Activated CD4-positive, alpha-beta T cell treated with anti-CD3 and anti-CD28 coated beads for 48 hours (primary cell): ENCODE data around the gene ADAMTS12.
"Not testable (repeated sequence)": the region's sequence is repeated elsewhere in the genome, so short reads cannot be mapped to it uniquely, and the experiment has no call there.

Experiments
- DNase-seq: peaks from one replicate; pipeline ENCODE4 v3.0.0-alpha.2; 2020

The ADAMTS12 gene, protein sequence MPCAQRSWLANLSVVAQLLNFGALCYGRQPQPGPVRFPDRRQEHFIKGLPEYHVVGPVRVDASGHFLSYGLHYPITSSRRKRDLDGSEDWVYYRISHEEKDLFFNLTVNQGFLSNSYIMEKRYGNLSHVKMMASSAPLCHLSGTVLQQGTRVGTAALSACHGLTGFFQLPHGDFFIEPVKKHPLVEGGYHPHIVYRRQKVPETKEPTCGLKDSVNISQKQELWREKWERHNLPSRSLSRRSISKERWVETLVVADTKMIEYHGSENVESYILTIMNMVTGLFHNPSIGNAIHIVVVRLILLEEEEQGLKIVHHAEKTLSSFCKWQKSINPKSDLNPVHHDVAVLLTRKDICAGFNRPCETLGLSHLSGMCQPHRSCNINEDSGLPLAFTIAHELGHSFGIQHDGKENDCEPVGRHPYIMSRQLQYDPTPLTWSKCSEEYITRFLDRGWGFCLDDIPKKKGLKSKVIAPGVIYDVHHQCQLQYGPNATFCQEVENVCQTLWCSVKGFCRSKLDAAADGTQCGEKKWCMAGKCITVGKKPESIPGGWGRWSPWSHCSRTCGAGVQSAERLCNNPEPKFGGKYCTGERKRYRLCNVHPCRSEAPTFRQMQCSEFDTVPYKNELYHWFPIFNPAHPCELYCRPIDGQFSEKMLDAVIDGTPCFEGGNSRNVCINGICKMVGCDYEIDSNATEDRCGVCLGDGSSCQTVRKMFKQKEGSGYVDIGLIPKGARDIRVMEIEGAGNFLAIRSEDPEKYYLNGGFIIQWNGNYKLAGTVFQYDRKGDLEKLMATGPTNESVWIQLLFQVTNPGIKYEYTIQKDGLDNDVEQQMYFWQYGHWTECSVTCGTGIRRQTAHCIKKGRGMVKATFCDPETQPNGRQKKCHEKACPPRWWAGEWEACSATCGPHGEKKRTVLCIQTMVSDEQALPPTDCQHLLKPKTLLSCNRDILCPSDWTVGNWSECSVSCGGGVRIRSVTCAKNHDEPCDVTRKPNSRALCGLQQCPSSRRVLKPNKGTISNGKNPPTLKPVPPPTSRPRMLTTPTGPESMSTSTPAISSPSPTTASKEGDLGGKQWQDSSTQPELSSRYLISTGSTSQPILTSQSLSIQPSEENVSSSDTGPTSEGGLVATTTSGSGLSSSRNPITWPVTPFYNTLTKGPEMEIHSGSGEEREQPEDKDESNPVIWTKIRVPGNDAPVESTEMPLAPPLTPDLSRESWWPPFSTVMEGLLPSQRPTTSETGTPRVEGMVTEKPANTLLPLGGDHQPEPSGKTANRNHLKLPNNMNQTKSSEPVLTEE (N-terminal part only)

DNA sequence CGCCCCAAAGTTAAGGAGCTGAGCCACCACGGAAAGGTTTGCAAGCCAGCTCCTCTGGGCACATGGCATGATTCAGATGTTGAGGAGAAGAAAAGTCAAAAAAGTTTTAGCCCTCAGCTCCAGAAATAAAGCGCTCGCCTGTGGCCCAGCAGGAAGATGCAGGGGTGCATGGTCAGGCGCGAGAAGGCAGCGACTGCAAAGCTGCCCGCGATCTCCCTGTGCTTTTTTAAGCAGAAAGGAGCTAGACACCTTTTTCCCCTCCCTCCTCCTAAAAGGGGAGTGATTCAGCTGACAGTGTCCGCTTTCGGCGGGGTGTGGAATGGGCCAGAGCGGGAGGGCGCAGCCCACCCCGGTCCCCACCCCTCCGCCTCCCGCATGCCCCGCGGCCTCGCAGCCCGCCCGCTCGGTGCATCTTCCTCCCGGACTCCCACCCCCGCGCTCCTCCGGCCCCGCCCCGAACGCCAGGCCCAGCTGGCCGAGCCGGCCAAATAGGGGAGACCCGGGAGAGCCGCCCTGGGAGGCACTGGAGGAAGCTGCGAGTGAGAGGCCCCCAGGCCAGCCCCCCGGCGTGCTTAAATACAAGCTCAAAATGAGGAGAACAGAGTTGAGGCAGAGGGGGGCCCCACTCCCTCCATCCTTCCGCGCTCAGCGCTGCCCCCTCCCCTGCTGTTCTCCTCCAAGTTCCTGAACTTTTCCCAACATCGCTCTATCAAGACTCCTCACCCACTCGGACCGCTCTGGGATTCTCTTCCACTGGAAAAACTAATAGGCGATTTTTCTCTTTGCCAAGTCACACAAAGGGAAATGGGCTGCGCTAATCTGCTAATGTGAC, at the start of gene ADAMTS12:
Gene ADAMTS12, minus strand, starts transcription at position 203 of the 832 bp plus-strand sequence. Its CDS starts 134 bp downstream, at position 69.
- no peak for DNase-seq

DNA sequence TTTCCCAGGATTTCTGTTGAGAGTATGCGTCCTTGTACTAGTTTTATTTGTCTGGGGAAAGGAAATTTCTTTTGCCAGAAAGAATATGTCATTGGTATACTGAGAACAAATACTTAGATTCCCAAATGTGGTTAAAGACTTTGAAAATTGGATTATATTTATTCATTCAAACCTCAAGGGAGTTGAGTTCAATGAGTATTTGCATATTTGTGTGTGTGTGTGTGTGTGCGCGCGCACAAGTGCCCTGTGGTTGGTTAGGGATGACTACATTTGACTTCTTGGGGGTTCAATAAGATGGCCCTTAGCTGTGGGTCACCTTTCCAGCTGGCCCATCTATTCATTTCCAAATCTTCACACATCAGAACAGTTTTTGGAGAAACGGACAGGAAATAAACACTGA, 49.3 kb upstream of the ADAMTS12 start:
- DNase-seq: no peak

DNA sequence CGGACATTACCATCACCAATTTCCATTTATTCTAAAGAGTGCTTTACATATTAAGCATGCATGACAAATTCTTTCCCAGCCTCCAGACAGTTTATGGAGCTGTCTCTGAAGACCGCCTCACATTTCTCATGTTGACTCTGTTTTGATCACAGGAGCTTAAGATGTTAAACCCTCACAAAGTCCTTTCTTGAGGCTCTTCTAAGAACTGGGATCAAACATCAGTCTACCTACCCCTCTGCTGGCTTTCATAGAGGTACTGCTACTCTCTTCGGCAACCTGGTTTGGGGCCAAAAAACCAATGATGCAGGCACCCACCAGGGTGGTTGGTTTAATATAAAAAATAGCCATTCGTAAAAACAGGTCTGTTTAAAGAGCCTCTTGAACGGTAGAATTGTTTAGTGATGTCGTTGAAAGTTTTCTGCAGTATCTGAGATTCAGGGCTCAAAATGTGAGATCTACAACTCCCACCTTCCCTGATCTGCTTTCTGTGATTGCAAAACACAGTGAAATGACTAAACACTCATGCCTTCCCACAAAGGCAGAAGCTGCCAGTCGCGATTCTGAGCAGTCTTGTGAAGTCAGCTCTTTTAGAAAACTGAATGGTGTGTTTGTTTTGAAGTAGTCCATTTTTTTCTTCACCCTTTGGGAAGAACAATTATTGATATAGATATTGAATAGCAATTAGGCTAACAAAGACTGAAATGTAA, 47.9 kb upstream of the ADAMTS12 start:
- no peak for DNase-seq

DNA sequence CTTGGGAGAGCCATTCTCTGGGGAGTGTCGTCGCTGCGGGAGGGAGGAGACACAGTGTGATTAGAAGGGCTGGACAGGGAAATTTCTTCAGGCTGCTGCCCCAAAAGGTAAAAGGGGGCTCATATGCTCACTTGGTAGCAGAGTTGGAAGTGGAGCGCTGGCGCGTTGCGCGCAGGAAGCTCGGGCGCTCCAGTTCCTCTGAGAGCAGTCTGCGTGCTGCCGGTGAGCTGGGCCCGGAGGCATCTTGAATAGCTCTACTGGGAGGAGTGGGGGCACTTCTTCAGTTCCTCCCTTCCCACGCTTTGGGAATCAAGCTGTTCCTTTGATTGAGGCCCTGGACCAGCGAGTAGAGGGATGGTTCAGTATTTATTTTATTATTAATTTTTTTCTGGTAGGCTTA, 47.1 kb upstream of the ADAMTS12 start:
- DNase-seq: no peak

DNA sequence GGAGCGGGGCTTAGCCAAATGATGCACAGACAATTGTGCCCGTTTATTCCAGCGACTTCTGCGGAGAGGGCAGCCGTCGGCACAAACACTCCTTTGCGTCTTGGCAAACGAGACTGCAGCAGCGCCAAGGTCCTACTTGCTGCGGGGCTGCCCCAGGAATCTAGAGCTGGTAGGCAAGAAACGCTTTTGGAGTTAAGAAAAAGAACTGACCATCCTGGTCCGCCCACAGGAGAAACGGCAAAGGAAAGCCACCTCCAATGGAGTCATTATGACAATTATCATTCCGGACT, 46.7 kb upstream of the ADAMTS12 start:
- no peak for DNase-seq

DNA sequence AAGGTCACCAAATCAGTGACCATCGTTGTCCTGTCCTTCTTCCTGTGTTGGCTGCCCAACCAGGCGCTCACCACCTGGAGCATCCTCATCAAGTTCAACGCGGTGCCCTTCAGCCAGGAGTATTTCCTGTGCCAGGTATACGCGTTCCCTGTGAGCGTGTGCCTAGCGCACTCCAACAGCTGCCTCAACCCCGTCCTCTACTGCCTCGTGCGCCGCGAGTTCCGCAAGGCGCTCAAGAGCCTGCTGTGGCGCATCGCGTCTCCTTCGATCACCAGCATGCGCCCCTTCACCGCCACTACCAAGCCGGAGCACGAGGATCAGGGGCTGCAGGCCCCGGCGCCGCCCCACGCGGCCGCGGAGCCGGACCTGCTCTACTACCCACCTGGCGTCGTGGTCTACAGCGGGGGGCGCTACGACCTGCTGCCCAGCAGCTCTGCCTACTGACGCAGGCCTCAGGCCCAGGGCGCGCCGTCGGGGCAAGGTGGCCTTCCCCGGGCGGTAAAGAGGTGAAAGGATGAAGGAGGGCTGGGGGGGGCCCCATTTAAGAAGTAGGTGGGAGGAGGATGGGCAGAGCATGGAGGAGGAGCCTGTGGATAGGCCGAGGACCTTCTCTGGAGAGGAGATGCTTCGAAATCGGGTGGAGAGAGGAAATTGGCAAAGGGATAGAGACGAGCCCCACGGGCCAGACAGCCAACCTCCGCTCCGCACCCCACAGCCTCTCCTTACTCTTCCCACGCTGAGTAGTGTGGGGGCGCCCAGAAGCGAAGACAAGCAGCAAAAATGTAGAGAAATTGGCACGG, 46.1 kb upstream of the ADAMTS12 start:
- DNase-seq: no peak

DNA sequence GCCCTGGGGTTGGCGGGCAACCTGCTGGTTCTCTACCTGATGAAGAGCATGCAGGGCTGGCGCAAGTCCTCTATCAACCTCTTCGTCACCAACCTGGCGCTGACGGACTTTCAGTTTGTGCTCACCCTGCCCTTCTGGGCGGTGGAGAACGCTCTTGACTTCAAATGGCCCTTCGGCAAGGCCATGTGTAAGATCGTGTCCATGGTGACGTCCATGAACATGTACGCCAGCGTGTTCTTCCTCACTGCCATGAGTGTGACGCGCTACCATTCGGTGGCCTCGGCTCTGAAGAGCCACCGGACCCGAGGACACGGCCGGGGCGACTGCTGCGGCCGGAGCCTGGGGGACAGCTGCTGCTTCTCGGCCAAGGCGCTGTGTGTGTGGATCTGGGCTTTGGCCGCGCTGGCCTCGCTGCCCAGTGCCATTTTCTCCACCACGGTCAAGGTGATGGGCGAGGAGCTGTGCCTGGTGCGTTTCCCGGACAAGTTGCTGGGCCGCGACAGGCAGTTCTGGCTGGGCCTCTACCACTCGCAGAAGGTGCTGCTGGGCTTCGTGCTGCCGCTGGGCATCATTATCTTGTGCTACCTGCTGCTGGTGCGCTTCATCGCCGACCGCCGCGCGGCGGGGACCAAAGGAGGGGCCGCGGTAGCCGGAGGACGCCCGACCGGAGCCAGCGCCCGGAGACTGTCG, 45.4 kb upstream of the ADAMTS12 start:
- no peak for DNase-seq

DNA sequence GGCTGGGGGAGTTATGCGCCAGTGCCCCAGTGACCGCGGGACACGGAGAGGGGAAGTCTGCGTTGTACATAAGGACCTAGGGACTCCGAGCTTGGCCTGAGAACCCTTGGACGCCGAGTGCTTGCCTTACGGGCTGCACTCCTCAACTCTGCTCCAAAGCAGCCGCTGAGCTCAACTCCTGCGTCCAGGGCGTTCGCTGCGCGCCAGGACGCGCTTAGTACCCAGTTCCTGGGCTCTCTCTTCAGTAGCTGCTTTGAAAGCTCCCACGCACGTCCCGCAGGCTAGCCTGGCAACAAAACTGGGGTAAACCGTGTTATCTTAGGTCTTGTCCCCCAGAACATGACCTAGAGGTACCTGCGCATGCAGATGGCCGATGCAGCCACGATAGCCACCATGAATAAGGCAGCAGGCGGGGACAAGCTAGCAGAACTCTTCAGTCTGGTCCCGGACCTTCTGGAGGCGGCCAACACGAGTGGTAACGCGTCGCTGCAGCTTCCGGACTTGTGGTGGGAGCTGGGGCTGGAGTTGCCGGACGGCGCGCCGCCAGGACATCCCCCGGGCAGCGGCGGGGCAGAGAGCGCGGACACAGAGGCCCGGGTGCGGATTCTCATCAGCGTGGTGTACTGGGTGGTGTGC, 44.7 kb upstream of the ADAMTS12 start, which contains the start of gene RXFP3:
Gene RXFP3, plus strand, starts transcription at position 6 of the 636 bp plus-strand sequence. Its CDS starts 355 bp downstream, at position 361.
- no peak for DNase-seq

DNA sequence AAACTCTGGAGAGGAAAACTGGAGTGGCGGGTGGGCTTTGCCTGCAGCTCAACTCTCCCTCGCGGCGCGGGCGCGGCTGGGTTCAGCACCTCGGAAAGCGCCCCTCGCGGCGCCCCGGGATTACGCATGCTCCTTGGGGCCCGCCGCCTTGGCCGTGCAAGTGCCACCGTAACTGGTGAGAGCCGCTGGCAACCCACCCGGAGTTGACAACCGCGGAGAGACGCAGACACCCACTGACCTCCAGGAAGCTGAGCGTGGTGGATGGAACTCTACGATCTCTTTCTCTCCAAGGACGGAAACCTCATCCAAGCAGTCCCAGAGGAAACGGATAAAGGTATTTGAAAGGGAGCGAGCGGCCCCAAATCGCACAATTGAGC, 44.2 kb upstream of the ADAMTS12 start:
- peak; percentile 69 for DNase-seq

DNA sequence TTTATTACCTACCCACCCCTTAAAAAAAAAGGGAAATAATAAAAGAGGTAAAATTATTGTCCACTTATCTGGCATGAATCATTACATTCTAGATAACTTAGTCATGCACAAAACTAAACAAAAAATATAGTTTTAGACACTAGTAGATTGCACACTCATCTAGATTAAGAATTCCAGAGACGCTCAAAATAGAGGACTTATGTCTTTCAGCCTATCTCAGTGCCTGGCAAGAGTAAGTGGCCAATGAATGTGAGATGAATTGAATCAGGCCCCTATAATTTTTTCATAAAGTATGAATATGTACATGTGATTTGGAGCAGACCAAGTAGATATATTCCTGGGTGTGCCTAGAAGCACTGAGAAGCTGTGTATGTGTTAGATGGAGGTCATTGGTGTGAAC, 42.4 kb upstream of the ADAMTS12 start:
- DNase-seq: no peak

DNA sequence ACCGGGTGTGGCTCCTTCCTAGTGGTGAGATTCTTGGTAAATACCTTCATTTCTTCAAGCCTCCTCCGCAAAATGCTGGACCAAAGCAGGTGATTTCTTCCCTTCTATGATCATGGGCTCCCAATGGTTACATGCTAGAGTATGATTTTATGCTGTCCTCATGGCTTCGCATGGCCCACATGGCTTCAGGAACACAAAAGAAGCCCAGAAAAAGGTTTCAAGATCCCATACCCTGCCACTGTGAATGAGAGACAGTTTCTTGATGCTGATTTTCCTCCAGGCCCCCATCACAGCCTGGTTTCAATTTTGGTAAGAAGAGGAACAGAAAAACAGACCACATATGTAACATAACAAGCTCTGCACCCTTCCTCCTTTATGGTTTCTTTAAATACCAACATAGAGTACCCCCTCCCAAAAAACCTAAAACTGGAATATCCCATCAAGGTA, 42.0 kb upstream of the ADAMTS12 start:
- DNase-seq: no peak

DNA sequence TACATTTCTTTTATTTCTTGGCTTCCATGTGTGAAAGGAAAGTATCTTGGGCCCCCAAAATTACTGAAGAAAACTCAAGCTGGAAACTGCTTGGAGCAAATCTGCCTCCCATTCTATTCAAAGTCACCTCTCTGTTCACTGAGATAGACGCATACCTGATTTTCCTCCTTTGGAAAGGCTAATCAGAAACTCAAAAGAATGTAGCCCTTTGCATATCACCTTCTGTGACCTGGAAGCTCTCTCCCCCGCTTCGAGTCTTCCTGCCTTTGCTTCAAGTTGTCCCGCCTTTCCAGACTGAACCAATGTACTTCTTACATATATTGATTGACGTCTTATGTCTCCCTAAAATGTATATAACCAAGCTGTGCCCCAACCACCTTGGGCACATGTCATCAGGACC, 39.3 kb upstream of the ADAMTS12 start:
- no peak for DNase-seq

DNA sequence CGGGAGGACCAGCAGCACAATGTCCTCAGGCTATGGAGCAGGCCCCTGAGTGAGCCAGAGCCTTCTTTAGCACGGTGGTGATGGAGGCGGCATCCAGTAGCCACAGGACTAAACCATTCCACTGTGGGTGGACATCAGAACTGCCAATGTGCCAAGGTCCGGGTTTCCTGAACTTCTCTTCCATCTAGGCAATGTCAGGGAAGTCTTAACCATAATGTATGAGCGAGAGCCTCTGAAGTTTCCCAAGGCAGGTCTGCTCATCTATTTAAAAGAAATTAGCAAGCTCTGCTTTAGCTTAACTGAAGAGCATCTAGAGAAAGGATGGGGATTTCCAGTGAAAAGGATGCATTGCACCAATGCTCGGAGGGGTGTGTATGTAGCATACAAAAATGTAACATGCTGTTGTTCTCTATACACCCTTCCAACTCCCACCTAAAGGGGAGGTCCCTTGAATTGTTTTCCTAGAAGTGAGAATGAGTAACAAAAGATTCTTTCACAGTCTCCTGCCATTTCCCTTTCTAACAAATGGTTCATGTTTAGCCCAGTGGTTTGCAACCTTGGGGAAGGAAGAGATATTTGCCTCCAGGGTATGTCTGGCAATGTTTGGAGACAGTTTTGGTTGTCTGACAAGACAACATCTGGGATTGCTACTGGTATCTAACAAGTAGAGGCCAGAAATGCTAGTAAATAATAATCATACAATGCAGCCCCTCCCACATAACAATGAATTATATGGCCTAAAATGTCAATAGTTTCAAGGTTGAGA, 38.3 kb upstream of the ADAMTS12 start:
- no peak for DNase-seq

DNA sequence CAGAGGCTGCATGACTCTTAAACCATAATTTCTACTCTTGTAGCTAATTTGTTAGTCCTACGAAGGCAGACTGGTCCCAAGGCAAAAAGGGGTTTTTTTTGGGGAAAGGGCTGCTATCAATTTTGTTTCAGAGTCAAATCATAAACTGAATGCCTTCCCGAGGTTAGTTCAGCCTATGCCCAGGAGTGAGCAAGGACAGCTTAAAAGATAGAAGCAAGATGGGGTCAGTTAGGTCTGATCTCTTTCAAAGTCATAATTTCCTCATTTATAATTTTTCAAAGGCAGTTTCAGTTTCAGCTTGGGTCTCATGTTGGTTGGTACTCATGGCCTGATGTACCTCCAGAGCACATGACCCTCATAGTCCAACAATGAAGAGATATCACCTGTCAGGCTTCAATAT, 36.5 kb upstream of the ADAMTS12 start:
- DNase-seq: no peak

DNA sequence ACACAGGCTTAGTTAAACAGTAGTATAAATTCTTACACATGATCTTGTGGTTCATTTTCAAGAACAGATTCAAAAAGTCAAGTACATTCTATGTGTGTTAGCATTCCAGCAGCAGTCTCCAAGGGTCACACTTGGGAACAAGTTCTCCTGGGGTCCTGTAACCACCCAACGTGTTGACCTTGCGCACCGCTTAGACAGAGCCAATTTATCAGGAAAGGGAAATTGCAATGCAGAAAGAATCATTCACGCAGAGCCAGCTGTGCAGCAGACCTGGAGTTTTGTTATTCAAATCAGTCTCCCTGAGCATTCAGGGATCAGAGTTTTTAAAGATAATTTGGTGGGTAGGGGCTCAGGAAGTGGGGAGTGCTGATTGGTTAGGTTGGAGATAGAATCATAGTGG, 35.9 kb upstream of the ADAMTS12 start:
- no peak for DNase-seq

DNA sequence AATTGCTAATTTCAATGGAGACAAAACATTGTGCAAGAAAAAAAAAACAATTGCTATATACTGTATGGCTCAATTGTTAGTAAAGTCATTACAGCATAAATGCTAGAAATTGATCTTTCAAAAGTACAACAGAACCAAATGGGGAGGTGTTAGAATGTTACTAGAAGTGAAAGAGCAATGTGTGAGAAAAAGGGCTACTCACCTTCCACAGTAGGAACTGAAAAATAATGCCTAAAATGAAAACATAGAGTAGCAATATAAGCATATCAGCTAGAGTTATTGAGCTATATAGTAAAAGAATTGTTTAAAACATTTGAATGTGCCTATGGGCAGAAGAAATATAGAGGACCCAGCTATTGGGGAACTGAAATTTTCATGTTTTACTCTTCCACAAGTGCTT, 33.5 kb upstream of the ADAMTS12 start:
- DNase-seq: no peak

DNA sequence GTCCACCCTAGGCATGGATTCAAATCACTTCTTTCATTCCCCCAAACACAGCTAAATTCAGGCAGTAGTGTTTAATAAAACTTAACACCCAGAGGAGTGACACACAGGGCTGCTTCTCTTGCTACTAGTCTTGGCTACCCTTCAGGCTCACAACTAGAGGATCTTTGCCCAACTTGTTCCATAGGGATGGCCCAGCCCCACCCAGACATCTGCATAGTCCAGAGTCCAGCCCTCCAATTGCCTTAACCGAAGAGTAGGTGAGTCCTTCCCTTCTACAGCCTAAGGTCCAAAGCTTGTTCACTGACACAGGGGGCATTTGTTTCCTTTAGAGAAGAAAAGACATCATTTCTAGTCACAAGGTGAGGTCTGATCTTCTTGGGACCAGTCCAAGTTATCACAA, 29.2 kb upstream of the ADAMTS12 start:
- no peak for DNase-seq

DNA sequence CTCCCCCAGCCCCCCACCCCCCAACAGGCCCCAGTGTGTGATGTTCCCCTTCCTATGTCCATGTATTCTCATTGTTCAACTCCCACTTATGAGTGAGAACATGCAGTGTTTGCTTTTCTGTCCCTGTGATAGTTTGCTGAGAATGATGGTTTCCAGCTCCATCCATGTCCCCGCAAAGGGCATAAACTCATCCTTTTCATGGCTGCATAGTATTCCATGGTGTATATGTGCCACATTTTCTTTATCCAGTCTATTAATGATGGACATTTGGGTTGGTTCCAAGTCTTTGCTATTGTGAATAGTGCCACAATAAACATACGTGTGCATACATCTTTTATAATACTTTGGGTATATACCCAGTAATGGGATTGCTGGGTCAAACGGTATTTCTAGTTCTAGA, 23.1 kb upstream of the ADAMTS12 start:
- DNase-seq: not testable (repeated sequence)

DNA sequence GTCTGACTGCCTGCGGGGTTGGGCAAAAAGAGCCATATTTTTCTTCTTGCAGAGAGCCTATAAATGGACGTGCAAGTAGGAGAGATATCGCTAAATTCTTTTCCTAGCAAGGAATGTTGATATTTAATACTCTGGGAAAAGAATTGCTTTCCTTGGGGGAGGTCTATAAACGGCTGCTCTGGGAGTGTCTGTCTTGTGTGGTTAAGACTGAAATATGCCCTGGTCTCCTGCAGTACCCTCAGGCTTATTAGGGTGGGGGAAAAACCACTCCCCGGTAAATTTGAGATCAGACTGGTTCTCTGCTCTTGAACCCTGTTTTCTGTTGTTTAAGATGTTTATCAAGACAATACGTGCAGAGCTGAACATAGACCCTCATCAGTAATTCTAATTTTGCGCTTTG, 14.5 kb upstream of the ADAMTS12 start:
- DNase-seq: not testable (repeated sequence)
